Measurements from ENCODE around the gene COPS7A.

Gene COPS7A

DNA sequence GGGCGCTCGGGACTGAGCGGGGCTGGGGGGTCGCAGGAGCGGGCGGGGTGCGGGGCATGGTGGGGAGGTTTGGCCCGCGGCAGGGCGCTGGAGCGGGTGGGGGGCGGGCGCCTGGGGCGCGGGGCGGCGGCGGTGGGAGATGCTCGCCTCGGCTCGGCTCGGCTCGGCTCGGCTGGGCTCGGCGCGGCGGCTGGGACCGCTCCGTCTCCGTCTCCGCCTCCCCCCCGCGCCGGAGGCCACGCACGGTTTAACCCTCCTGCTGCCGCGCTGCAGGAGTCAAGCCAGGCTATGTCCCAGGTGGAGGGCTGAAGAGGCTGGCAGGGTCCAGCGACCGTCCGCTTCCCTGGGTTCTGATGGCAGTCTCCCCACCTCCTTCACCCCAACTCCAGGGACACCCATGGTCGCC, 23.2 kb upstream of the COPS7A start, which contains the start of gene PIANP:
PIANP (minus strand) TSS at position 170 of the 406 bp plus-strand sequence. CDS start 2,754 bp downstream, outside the sequence.
- TF ChIP-seq SIN3A (IDR thresholded peaks at IDR 0.05; ENCODE audit: borderline replicate concordance, insufficient read depth, low read length) (no peak), REST (IDR thresholded peaks at IDR 0.05; ENCODE audit: insufficient read depth in 1 of 2, low read depth in 2 of 2, low read length in 2 of 2) (no peak), POLR2AphosphoS5 (IDR thresholded peaks at IDR 0.05; ENCODE audit: low read depth, low read length) (no peak), FOXP2 (optimal IDR thresholded peaks at IDR 0.05; ENCODE audit: borderline replicate concordance, extremely low read depth, extremely low read length, insufficient read depth) (no peak), TAF1 (IDR thresholded peaks at IDR 0.05; ENCODE audit: borderline replicate concordance, insufficient read depth, low read length) (no peak)

DNA sequence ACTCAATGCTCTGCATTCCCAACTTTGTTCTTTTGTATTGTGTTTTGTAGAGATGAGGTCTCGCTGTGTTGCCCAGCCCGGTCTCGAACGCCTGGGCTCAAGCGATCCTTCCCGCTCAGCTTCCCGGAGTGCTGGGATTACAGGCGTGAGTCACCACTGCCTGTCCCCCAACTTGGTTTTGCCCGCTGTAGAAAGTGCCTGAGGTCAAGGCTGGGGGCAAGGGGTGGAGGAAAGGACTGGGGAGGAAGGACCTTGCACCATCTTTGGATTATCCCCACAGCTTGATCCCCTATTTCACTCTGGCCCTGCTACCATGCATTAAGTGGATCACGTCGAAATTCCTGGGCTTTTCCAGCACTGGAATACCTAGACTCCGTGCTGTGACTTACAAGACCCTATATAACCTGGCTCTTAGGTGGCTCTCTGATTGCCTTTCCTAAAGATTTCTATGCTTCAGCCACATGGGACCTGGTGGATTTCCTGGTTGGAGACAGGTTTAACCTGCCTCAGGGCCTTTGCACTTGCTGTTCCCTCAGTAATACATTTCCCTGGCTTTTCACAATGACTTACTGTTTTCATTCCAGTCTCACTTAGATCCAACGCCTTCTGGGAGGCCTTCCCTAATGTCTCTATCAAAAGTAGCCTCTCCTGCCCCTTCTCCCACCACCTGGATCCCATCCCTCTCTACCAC, 22.6 kb upstream of the COPS7A start:
- TF ChIP-seq SIN3A (IDR thresholded peaks at IDR 0.05; ENCODE audit: borderline replicate concordance, insufficient read depth, low read length) (no peak), POLR2AphosphoS5 (IDR thresholded peaks at IDR 0.05; ENCODE audit: low read depth, low read length) (no peak)

DNA sequence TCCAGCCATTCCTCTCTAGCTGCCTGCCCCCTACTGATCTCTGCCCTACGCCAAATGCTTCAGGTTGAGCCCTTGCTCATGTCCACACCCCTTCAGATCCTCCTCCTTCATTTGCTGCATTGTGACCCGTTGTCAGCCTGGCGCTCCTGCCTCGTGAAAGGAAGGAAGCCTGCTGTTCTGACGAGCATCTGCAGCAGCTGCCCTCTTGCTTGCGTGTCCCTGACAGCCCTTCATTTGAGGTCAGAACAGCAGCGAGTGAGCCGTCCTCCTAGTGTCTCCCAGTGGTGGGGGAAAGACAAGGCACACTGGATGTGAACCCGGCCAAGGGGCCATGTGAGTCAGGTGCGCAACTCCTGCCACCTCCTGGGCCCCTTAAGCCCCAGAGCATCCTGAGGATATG, 20.2 kb upstream of the COPS7A start:
- TF ChIP-seq FOXP2 (optimal IDR thresholded peaks at IDR 0.05; ENCODE audit: borderline replicate concordance, extremely low read depth, extremely low read length, insufficient read depth) (no peak), SIN3A (IDR thresholded peaks at IDR 0.05; ENCODE audit: borderline replicate concordance, insufficient read depth, low read length) (no peak), POLR2AphosphoS5 (IDR thresholded peaks at IDR 0.05; ENCODE audit: low read depth, low read length) (no peak), TAF1 (IDR thresholded peaks at IDR 0.05; ENCODE audit: borderline replicate concordance, insufficient read depth, low read length) (no peak), REST (IDR thresholded peaks at IDR 0.05; ENCODE audit: insufficient read depth in 1 of 2, low read depth in 2 of 2, low read length in 2 of 2) (no peak)

- no peak for TF ChIP-seq FOXP2 (optimal IDR thresholded peaks at IDR 0.05; ENCODE audit: borderline replicate concordance, extremely low read depth, extremely low read length, insufficient read depth)
- TF ChIP-seq TAF1 (IDR thresholded peaks at IDR 0.05; ENCODE audit: borderline replicate concordance, insufficient read depth, low read length): no peak
- no peak for TF ChIP-seq SIN3A (IDR thresholded peaks at IDR 0.05; ENCODE audit: borderline replicate concordance, insufficient read depth, low read length)
- TF ChIP-seq POLR2AphosphoS5 (IDR thresholded peaks at IDR 0.05; ENCODE audit: low read depth, low read length): no peak
- no peak for TF ChIP-seq REST (IDR thresholded peaks at IDR 0.05; ENCODE audit: insufficient read depth in 1 of 2, low read depth in 2 of 2, low read length in 2 of 2)
Measured at GRCh38 chr12:6708960-6709394, 14.9 kb upstream of the COPS7A start.

GRCh38 chr12:6716874-6717437, 6.9 kb upstream of the COPS7A start:
- TF ChIP-seq POLR2AphosphoS5 (IDR thresholded peaks at IDR 0.05; ENCODE audit: low read depth, low read length) (no peak), FOXP2 (optimal IDR thresholded peaks at IDR 0.05; ENCODE audit: borderline replicate concordance, extremely low read depth, extremely low read length, insufficient read depth) (no peak), REST (IDR thresholded peaks at IDR 0.05; ENCODE audit: insufficient read depth in 1 of 2, low read depth in 2 of 2, low read length in 2 of 2) (no peak), TAF1 (IDR thresholded peaks at IDR 0.05; ENCODE audit: borderline replicate concordance, insufficient read depth, low read length) (no peak), SIN3A (IDR thresholded peaks at IDR 0.05; ENCODE audit: borderline replicate concordance, insufficient read depth, low read length) (no peak)

All from PFSK-1 (cell line).